HepG2 (cell line): ENCODE data around the gene POLL. TPM values are rescaled to one million over a fixed set of nuclear protein-coding genes. Genes with fewer than 3 reads are reported as not detected.

Experiments
- ATAC-seq: fragments of 200-7000 bp; cut with Tn5 transposase; 3 replicates; pipeline ENCODE4 v1.9.1; 2020; ENCODE audit warnings: mild to moderate bottlenecking, moderate library complexity
- BruUV-seq: library from RNA; stranded (reverse); fragments of 400-500 nt; replicated peaks from 2 replicates; lab custom pipeline; 2021; lab: Mats Ljungman, UMichigan
- CTCF ChIA-PET: fragments of 300-600 bp; formaldehyde crosslinking; extraction: SDS; loops from one replicate; lab custom pipeline; 2021; ENCODE audit warnings: low total read pairs, inconsistent platforms, low intra/inter-chr PET ratio; lab: Yijun Ruan, JAX
- POLR2A ChIA-PET: fragments of 350-600 bp; sonication (Branson Sonifier 250); formaldehyde crosslinking; loops from one replicate; lab custom pipeline; 2020; ENCODE audit warnings: antibody characterized with exemption, inconsistent platforms; lab: Yijun Ruan, JAX
- DNase-seq: peaks from one replicate; pipeline ENCODE4 v3.0.0-alpha.2; 2015; ENCODE audit warnings: low spot score
- FAIRE-seq: peaks from 3 replicates; lab custom pipeline; 2011; peaks lifted over from hg19 to GRCh38; lab: Jason Lieb, UNC
- H2AFZ ChIP-seq: one replicate; pipeline ENCODE4 v1.6.1; 2011; ENCODE audit warnings: low read length, inconsistent platforms
- H3K27ac ChIP-seq: fragments of 300-600 bp; 3 replicates; pipeline ENCODE4 v1.8.0; 2011; ENCODE audit warnings: mixed run types, mild to moderate bottlenecking, mixed read lengths, low read length, inconsistent platforms; ENCODE audit not compliant: insufficient read depth; ENCODE audit errors: extremely low read length
- H3K27me3 ChIP-seq, 2 experiments: fragments of 200-600 bp in 1 of 2; 2 replicates in 1 of 2; 3 replicates in 1 of 2; pipeline versions ENCODE4 v1.6.0 to v1.8.0; 2011; ENCODE audit warnings: low read length in 2 of 2, mild to moderate bottlenecking in 2 of 2, moderate library complexity in 2 of 2, inconsistent platforms in 1 of 2; ENCODE audit not compliant: insufficient read depth in 2 of 2, control insufficient read depth in 1 of 2
- H3K36me3 ChIP-seq, 2 experiments: fragments of 200-600 bp in 1 of 2; replicated peaks in 1 of 2; 2 replicates in 1 of 2; 3 replicates in 1 of 2; pipeline versions ENCODE4 v1.5.1 to v1.8.0; 2011; ENCODE audit warnings: low read length in 2 of 2, inconsistent platforms in 1 of 2; ENCODE audit not compliant: insufficient read depth in 2 of 2, control insufficient read depth in 1 of 2
- H3K4me1 ChIP-seq: 2 replicates; pipeline ENCODE4 v1.5.1; 2012; ENCODE audit warnings: low read length, inconsistent platforms; ENCODE audit not compliant: insufficient read depth
- H3K4me2 ChIP-seq: 2 replicates; pipeline ENCODE4 v1.6.0; 2011; ENCODE audit warnings: low read depth, low read length, inconsistent platforms
- H3K4me3 ChIP-seq, 3 experiments: fragments of 200-600 bp in 1 of 3; sonication (generic), shearing (Covaris generic) in 1 of 3; replicated peaks in 1 of 3; 2 replicates each; pipeline ENCODE4 v1.5.1; 2011 to 2016; ENCODE audit warnings: low read length in 3 of 3, inconsistent platforms in 2 of 3, low read depth in 2 of 3, mild to moderate bottlenecking in 2 of 3, control low read depth in 1 of 3, mixed read lengths in 1 of 3; ENCODE audit not compliant: insufficient read depth in 1 of 3
- H3K79me2 ChIP-seq: one replicate; pipeline ENCODE4 v1.6.1; 2011; ENCODE audit warnings: low read length, inconsistent platforms; ENCODE audit not compliant: insufficient read depth
- H3K9ac ChIP-seq: 2 replicates; pipeline ENCODE4 v1.6.0; 2011; ENCODE audit warnings: mild to moderate bottlenecking, low read depth, low read length, inconsistent platforms; ENCODE audit not compliant: insufficient read depth
- H3K9me3 ChIP-seq: 2 replicates; pipeline ENCODE4 v1.5.1; 2012; ENCODE audit warnings: mild to moderate bottlenecking, low read length
- H4K20me1 ChIP-seq: 2 replicates; pipeline ENCODE4 v1.6.0; 2011; ENCODE audit warnings: inconsistent platforms, mild to moderate bottlenecking, low read length, moderate library complexity; ENCODE audit not compliant: insufficient read depth
- PCBP2 ChIP-seq: fragments of 200-400 bp; formaldehyde crosslinking; optimal IDR thresholded peaks from 2 replicates; pipeline ENCODE3; 2018; ENCODE audit warnings: low read length, low read depth; ENCODE audit not compliant: poor library complexity, severe bottlenecking
- RCOR2 ChIP-seq: IDR thresholded peaks from 2 replicates; pipeline ENCODE4 v1.6.1; 2016; ENCODE audit warnings: missing biosample characterization, missing genetic modification reagents
- TCF12 ChIP-seq, 2 experiments: fragments of 450-650 bp in 1 of 2; sonication (generic) in 1 of 2; formaldehyde crosslinking in 1 of 2; IDR thresholded peaks; 2 replicates each; pipeline versions ENCODE4 v1.6.1 to v1.8.0; 2017 to 2022; ENCODE audit warnings: antibody characterized with exemption in 1 of 2, mild to moderate bottlenecking in 1 of 2, missing genetic modification reagents in 1 of 2, moderate library complexity in 1 of 2
- THAP9 ChIP-seq: sonication (generic); formaldehyde crosslinking; IDR thresholded peaks from 2 replicates; pipeline ENCODE4; 2020; ENCODE audit warnings: missing genetic modification reagents, mild to moderate bottlenecking, borderline replicate concordance
- ZNF276 ChIP-seq: sonication (generic); formaldehyde crosslinking; IDR thresholded peaks from 2 replicates; pipeline ENCODE4 v1.4.0; 2020; ENCODE audit warnings: mild to moderate bottlenecking, low read depth, missing genetic modification reagents
- ZNF770 ChIP-seq: sonication (generic); formaldehyde crosslinking; IDR thresholded peaks from 2 replicates; pipeline ENCODE4 v1.5.0; 2020; ENCODE audit warnings: mild to moderate bottlenecking, missing genetic modification reagents
- WGBS: methylation state at CpG from one replicate; pipeline ENCODE4 v1.1.6; 2017; ENCODE audit warnings: low lambda C conversion rate; 5-methylcytosine and 5-hydroxymethylcytosine counted together
- in situ Hi-C: cut with HindIII; loops from 2 replicates; pipeline ENCODE4 v1.10.0; 2017; ENCODE audit warnings: low pct_unique_long_range_greater_than_20kb; ENCODE audit not compliant: extremely low pct_ligation_motif_present
- intact Hi-C: fragments of 100-400 bp; cut with micrococcal nuclease; formaldehyde crosslinking; loops from one replicate; pipeline ENCODE4 v1.10.0; 2022; ENCODE audit not compliant: unreplicated experiment
- polyA plus RNA-seq, 8 experiments: library from polyadenylated mRNA; depleted of rRNA in 3 of 8; stranded (reverse) in 7 of 8; unstranded in 1 of 8; fragments of >200 nt; fragmentation: Illumina TruSeq in 4 of 8; extraction: Trizol in 4 of 8; gene quantifications; 2 replicates each; pipeline versions ENCODE4 v1.2.1 to v1.2.3, GENCODE V29; 2011 to 2016; ENCODE audit warnings: low read depth in 4 of 8, missing spikeins in 1 of 8, mixed read lengths in 1 of 8; ENCODE audit not compliant: insufficient read depth in 1 of 8
- total RNA-seq, 5 experiments: library from RNA; depleted of rRNA; stranded (reverse); fragments of >200 nt; fragmentation: Illumina TruSeq; extraction: Trizol; gene quantifications; 2 replicates each; pipeline ENCODE4 v1.2.3, GENCODE V29; 2016; ENCODE audit warnings: low read depth in 1 of 5

Gene POLL
- total and polyA plus RNA-seq, 2 of the 13 experiments (the other 11 are each of a cell fraction or from before 2014, with no cell fraction given) = 13.8 to 19.1 TPM

GRCh38 chr10:101625821-101626412 is 37.9 kb upstream of the POLL start:
- FAIRE-seq = no peak
- peaks cover 7% of the 10 kb centered on the region for H3K4me1 ChIP-seq
- no peaks in the 10 kb centered on the region for H4K20me1 ChIP-seq
- no peak overlapping the region for H3K9ac ChIP-seq
- H3K4me3 ChIP-seq = no peak overlapping the region
- BruUV-seq = no TSS peak
- H3K4me2 ChIP-seq = no peak overlapping the region
- ChIA-PET POLR2A (no interaction called here), CTCF (no interaction called here)
- H3K79me2 ChIP-seq = no peaks in the 10 kb centered on the region
- intact Hi-C loops (no loop called here), in situ Hi-C loops (no loop called here)
- no peak for ATAC-seq
- H3K9me3 ChIP-seq = no peaks in the 10 kb centered on the region
- H3K27me3 ChIP-seq = no peaks in the 10 kb centered on the region
- TF ChIP-seq THAP9 (CRISPR knock-in tag) (no peak), TCF12 (IDR thresholded peaks at IDR 0.05) (no peak), TCF12 (CRISPR knock-in tag; IDR thresholded peaks at IDR 0.05) (no peak), RCOR2 (CRISPR knock-in tag) (no peak), ZNF276 (CRISPR knock-in tag) (no peak), ZNF770 (CRISPR knock-in tag) (no peak), PCBP2 (no peak)
- DNase-seq = no peak
- 100% methylated on average over 1 of the region's 1 CpG for WGBS
- H3K36me3 ChIP-seq = peaks cover 1 to 21% of the 10 kb centered on the region in 2 experiments; a peak in 3 of 5 replicates
- no peak overlapping the region for H2AFZ ChIP-seq
- no peak overlapping the region for H3K27ac ChIP-seq
